Astrocyte (in vitro differentiated cells and primary cell): ENCODE data around the gene PRTG.

Source experiments
- CTCF ChIP-seq: IDR thresholded peaks from 2 replicates; pipeline ENCODE4 v1.5.1; 2011; ENCODE audit warnings: low read depth, mild to moderate bottlenecking, inconsistent platforms, low read length, moderate library complexity; ENCODE audit not compliant: insufficient read depth
- EZH2 ChIP-seq: IDR thresholded peaks from 2 replicates; pipeline ENCODE4 v1.6.1; 2012; ENCODE audit warnings: mild to moderate bottlenecking, low read length, inconsistent platforms; ENCODE audit not compliant: insufficient read depth

- no peak for TF ChIP-seq CTCF
- no peak for TF ChIP-seq EZH2
These were observed 1.0 kb upstream of the PRTG start for GRCh38 chr15:55743729-55744655.
